GM18861 (cell line): Measurements from ENCODE around the gene NF2.

ENCODE experiments used
- ATAC-seq: cut with Tn5 transposase; IDR thresholded peaks from one replicate; pipeline ENCODE4 v1.9.1; 2021; ENCODE audit not compliant: unreplicated experiment

The NF2 gene

GRCh38 chr22:29718949-29719898, 115.8 kb downstream of the NF2 start:
- no peak for ATAC-seq

- ATAC-seq: no peak
Measured at GRCh38 chr22:29719899-29720645, 116.6 kb downstream of the NF2 start, which contains the start of gene CABP7. Gene CABP7 (plus strand): TSS chr22:29720003. CDS start chr22:29720425, 422 bp downstream.

GRCh38 chr22:29720811-29721323, 117.4 kb downstream of the NF2 start:
- no peak for ATAC-seq

GRCh38 chr22:29722151-29722550, 118.7 kb downstream of the NF2 start:
- no peak for ATAC-seq

- ATAC-seq: no peak
Measured at GRCh38 chr22:29722587-29722986, 119.2 kb downstream of the NF2 start.

- no peak for ATAC-seq
Measured at GRCh38 chr22:29723766-29724165, 120.3 kb downstream of the NF2 start.

GRCh38 chr22:29724843-29725242, 121.4 kb downstream of the NF2 start:
- no peak for ATAC-seq

GRCh38 chr22:29726106-29726505, 122.7 kb downstream of the NF2 start:
- no peak for ATAC-seq

- no peak for ATAC-seq
Measured at GRCh38 chr22:29726512-29727130, 123.2 kb downstream of the NF2 start.

- no peak for ATAC-seq
Measured at GRCh38 chr22:29727131-29727523, 123.7 kb downstream of the NF2 start.

- no peak for ATAC-seq
Measured at GRCh38 chr22:29729161-29729560, 125.7 kb downstream of the NF2 start.

- ATAC-seq: no peak
Measured at GRCh38 chr22:29731058-29731850, 127.8 kb downstream of the NF2 start.

- no peak for ATAC-seq
Measured at GRCh38 chr22:29732883-29733282, 129.4 kb downstream of the NF2 start.

GRCh38 chr22:29733362-29734201, 130.1 kb downstream of the NF2 start:
- no peak for ATAC-seq

GRCh38 chr22:29734406-29734805, 131.0 kb downstream of the NF2 start:
- no peak for ATAC-seq

- no peak for ATAC-seq
Measured at GRCh38 chr22:29734838-29735237, 131.4 kb downstream of the NF2 start.

- ATAC-seq: no peak
Measured at GRCh38 chr22:29735416-29735815, 132.0 kb downstream of the NF2 start.

GRCh38 chr22:29737251-29738117, 134.1 kb downstream of the NF2 start:
- ATAC-seq: no peak
